ENCODE measurements around the gene IDH3A.

IDH3A gene

GRCh38 chr15:78178064-78178463 is 28.9 kb downstream of the IDH3A start:
- DNase-seq (ENCODE audit: low spot score), result no peak
- POLR2A ChIA-PET (ENCODE audit: low non-redundant PET), result no interaction called here
- CTCF ChIA-PET, result interaction anchor here (0.6 to 2.8 kb wide), 5 partner anchors 18 to 204 kb away, joined by 3 to 24 read pairs (median 5); no protein-coding TSS in a partner anchor
- no peak overlapping the region for H3K27ac ChIP-seq
- no peak for TF ChIP-seq CTCF (conservative IDR thresholded peaks at IDR 0.05; ENCODE audit: low read depth)

GRCh38 chr15:78179286-78179840 is 30.2 kb downstream of the IDH3A start:
- POLR2A ChIA-PET (ENCODE audit: low non-redundant PET), result no interaction called here
- CTCF ChIA-PET, result no interaction called here
- TF ChIP-seq CTCF (conservative IDR thresholded peaks at IDR 0.05; ENCODE audit: low read depth), result no peak
- H3K27ac ChIP-seq, result no peak overlapping the region
- no peak for DNase-seq (ENCODE audit: low spot score)

GRCh38 chr15:78179906-78180305 is 30.7 kb downstream of the IDH3A start:
- POLR2A ChIA-PET (ENCODE audit: low non-redundant PET), result no interaction called here
- CTCF ChIA-PET, result interaction anchor here (0.8 kb wide), 1 partner anchor 25 kb away, joined by 3 read pairs; no protein-coding TSS in a partner anchor
- H3K27ac ChIP-seq, result no peak overlapping the region
- TF ChIP-seq CTCF (conservative IDR thresholded peaks at IDR 0.05; ENCODE audit: low read depth), result no peak
- DNase-seq (ENCODE audit: low spot score), result no peak

GRCh38 chr15:78182336-78182700 is 33.2 kb downstream of the IDH3A start:
- no peak for TF ChIP-seq CTCF (conservative IDR thresholded peaks at IDR 0.05; ENCODE audit: low read depth)
- ChIA-PET POLR2A (ENCODE audit: low non-redundant PET) (no interaction called here), CTCF (interaction anchor here (1.1 kb wide), 1 partner anchor 50 kb away, joined by 3 read pairs; no protein-coding TSS in a partner anchor)
- no peak overlapping the region for H3K27ac ChIP-seq
- no peak for DNase-seq (ENCODE audit: low spot score)

- ChIA-PET CTCF (interaction anchor here (1.4 kb wide), 1 partner anchor 13 kb away, joined by 3 read pairs; no protein-coding TSS in a partner anchor), POLR2A (ENCODE audit: low non-redundant PET) (no interaction called here)
- no peak for TF ChIP-seq CTCF (conservative IDR thresholded peaks at IDR 0.05; ENCODE audit: low read depth)
- no peak for DNase-seq (ENCODE audit: low spot score)
- H3K27ac ChIP-seq, result no peak overlapping the region
Measured at GRCh38 chr15:78182821-78183220, 33.7 kb downstream of the IDH3A start.

GRCh38 chr15:78192826-78193594 is 43.8 kb downstream of the IDH3A start:
- POLR2A ChIA-PET (ENCODE audit: low non-redundant PET), result no interaction called here
- DNase-seq (ENCODE audit: low spot score), result no peak
- no peak overlapping the region for H3K27ac ChIP-seq
- CTCF ChIA-PET, result interaction anchor here (0.6 to 0.7 kb wide), 3 partner anchors 47 to 406 kb away, joined by 3 read pairs; no protein-coding TSS in a partner anchor
- no peak for TF ChIP-seq CTCF (conservative IDR thresholded peaks at IDR 0.05; ENCODE audit: low read depth)

All from RWPE1 (cell line).